SU-DHL-6 (cell line): ENCODE results near the gene EGFL7.

ENCODE experiments used
- H2AFZ ChIP-seq: fragments of 200-600 bp; sonication (generic); 2 replicates; pipeline ENCODE4 v1.6.1; 2014; ENCODE audit warnings: low read depth, mild to moderate bottlenecking, moderate library complexity, mixed read lengths, antibody characterized with exemption, low read length; ENCODE audit not compliant: severe bottlenecking
- H3F3A ChIP-seq: fragments of 200-600 bp; shearing (Covaris generic); 2 replicates; pipeline ENCODE4 v1.6.0; 2016; ENCODE audit warnings: antibody characterized with exemption, mild to moderate bottlenecking; ENCODE audit not compliant: insufficient read depth
- H3K27ac ChIP-seq: fragments of 200-600 bp; sonication (generic); 2 replicates; pipeline ENCODE4 v1.5.1; 2016; ENCODE audit warnings: low read depth, mild to moderate bottlenecking, low read length, moderate library complexity, mixed read lengths
- H3K27me3 ChIP-seq: fragments of 200-600 bp; sonication (generic), shearing (Covaris generic); 2 replicates; pipeline ENCODE4 v1.6.0; 2014; ENCODE audit warnings: mild to moderate bottlenecking, low read length
- H3K36me3 ChIP-seq: fragments of 200-600 bp; sonication (generic); 2 replicates; pipeline ENCODE4 v1.6.1; 2014; ENCODE audit warnings: mild to moderate bottlenecking, low read length, mixed read lengths
- H3K4me2 ChIP-seq: fragments of 300-600, 200-600 bp; shearing (Covaris generic), sonication (generic); 2 replicates; pipeline ENCODE4 v1.6.0; 2014; ENCODE audit warnings: low read length, low read depth, mild to moderate bottlenecking; ENCODE audit not compliant: poor library complexity, severe bottlenecking
- H3K4me3 ChIP-seq: fragments of 200-600 bp; sonication (generic); 2 replicates; pipeline ENCODE4 v1.5.1; 2014; ENCODE audit warnings: antibody characterized with exemption, low read length, mild to moderate bottlenecking, mixed read lengths; ENCODE audit not compliant: insufficient read depth, poor library complexity, severe bottlenecking
- H3K79me2 ChIP-seq: fragments of 200-600 bp; sonication (generic); 2 replicates; pipeline ENCODE4 v1.6.1; 2014; ENCODE audit warnings: mild to moderate bottlenecking, low read length, moderate library complexity; ENCODE audit not compliant: insufficient read depth
- H3K9ac ChIP-seq: fragments of 200-600 bp; sonication (generic); 2 replicates; pipeline ENCODE4 v1.7.0; 2014; ENCODE audit warnings: mild to moderate bottlenecking, low read length
- H3K9me2 ChIP-seq: fragments of 200-600 bp; sonication (generic); replicated peaks from 2 replicates; pipeline ENCODE4 v1.6.1; 2014; ENCODE audit warnings: low read length; ENCODE audit not compliant: insufficient read depth
- H3K9me3 ChIP-seq: fragments of 200-600 bp; sonication (generic); 2 replicates; pipeline ENCODE4 v1.6.1; 2014; ENCODE audit warnings: low read length, mixed read lengths; ENCODE audit not compliant: insufficient read depth
- H4K20me1 ChIP-seq: fragments of 200-600 bp; sonication (generic); 2 replicates; pipeline ENCODE4 v1.6.1; 2014; ENCODE audit warnings: low read depth, mild to moderate bottlenecking, antibody characterized with exemption, low read length, moderate library complexity, mixed read lengths
- CTCF ChIP-seq: fragments of 200-600 bp; sonication (generic); IDR thresholded peaks from one replicate; pipeline ENCODE4 v1.5.1; 2017; ENCODE audit warnings: antibody characterized with exemption, mild to moderate bottlenecking, low read length, moderate library complexity; ENCODE audit not compliant: insufficient read depth, poor library complexity, severe bottlenecking
- EZH2phosphoT487 ChIP-seq: fragments of 200-600 bp; sonication (generic), shearing (Covaris generic); conservative IDR thresholded peaks from 2 replicates; pipeline ENCODE4 v1.6.1; 2018; ENCODE audit warnings: mild to moderate bottlenecking, antibody characterized with exemption, low read length, moderate library complexity, mixed read lengths

The EGFL7 gene

GRCh38 chr9:136697146-136697820, 34.6 kb downstream of the EGFL7 start:
- H2AFZ ChIP-seq = no peak overlapping the region
- H3K9me3 ChIP-seq = no peaks in the 10 kb centered on the region
- no peaks in the 10 kb centered on the region for H3K9me2 ChIP-seq
- no peaks in the 10 kb centered on the region for H3F3A ChIP-seq
- TF ChIP-seq EZH2phosphoT487 (no peak), CTCF (no peak)
- no peaks in the 10 kb centered on the region for H3K79me2 ChIP-seq
- no peaks in the 10 kb centered on the region for H3K27me3 ChIP-seq
- H4K20me1 ChIP-seq = no peaks in the 10 kb centered on the region
- H3K4me2 ChIP-seq = no peak overlapping the region
- no peak overlapping the region for H3K27ac ChIP-seq
- H3K4me3 ChIP-seq = no peak overlapping the region
- H3K9ac ChIP-seq = no peak overlapping the region
- no peaks in the 10 kb centered on the region for H3K36me3 ChIP-seq

GRCh38 chr9:136697821-136698526, 35.3 kb downstream of the EGFL7 start:
- Histone ChIP-seq H3K79me2 (no peaks in the 10 kb centered on the region), H3K36me3 (no peaks in the 10 kb centered on the region), H3K9me2 (no peaks in the 10 kb centered on the region), H3K4me2 (no peak overlapping the region), H3K9me3 (no peaks in the 10 kb centered on the region), H3K27ac (no peak overlapping the region), H3K27me3 (no peaks in the 10 kb centered on the region), H3F3A (no peaks in the 10 kb centered on the region), H4K20me1 (no peaks in the 10 kb centered on the region), H3K9ac (no peak overlapping the region), H3K4me3 (no peak overlapping the region), H2AFZ (no peak overlapping the region)
- no peak for TF ChIP-seq CTCF
- TF ChIP-seq EZH2phosphoT487 = no peak

DNA sequence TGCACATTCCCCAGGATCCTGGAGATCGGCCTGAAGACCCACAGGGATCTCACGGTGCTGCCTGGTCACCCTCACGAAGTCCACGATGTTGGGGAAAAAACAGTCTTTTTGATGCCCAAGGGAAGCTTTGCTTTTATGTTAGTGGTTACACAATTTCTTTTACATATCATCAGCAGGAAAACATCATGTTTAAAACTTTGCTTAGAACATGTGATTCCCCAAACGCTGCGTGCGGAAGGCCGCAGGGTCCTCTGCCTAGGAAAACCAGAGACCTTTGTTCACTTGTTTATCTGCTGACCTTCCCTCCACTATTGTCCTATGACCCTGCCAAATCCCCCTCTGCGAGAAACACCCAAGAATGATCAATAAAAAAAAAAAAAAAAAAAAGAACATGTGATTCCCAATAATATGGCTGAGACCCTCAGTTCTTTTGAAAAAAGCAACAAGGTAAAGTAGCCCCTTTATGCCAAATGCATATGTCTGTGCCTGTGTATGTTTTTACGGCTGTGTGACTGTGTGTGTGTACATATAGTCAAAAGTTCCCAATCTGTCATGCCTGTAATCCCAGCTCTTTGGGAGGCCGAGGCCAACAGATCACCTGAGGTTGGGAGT, 36.0 kb downstream of the EGFL7 start:
- H3K27ac ChIP-seq = no peak overlapping the region

More for the DNA sequence above, 36.0 kb downstream of the EGFL7 start:
- no peak overlapping the region for H3K4me3 ChIP-seq
- H3K9me3 ChIP-seq = no peaks in the 10 kb centered on the region
- H3K9me2 ChIP-seq = no peaks in the 10 kb centered on the region
- no peak overlapping the region for H3K9ac ChIP-seq
- H3K27me3 ChIP-seq = no peaks in the 10 kb centered on the region
- no peak overlapping the region for H2AFZ ChIP-seq
- H3K36me3 ChIP-seq = no peaks in the 10 kb centered on the region
- no peak for TF ChIP-seq EZH2phosphoT487
- TF ChIP-seq CTCF = no peak
- H4K20me1 ChIP-seq = no peaks in the 10 kb centered on the region
- H3K4me2 ChIP-seq = no peak overlapping the region
- no peaks in the 10 kb centered on the region for H3F3A ChIP-seq
- no peaks in the 10 kb centered on the region for H3K79me2 ChIP-seq
